MM.1S (cell line): ENCODE measurements around the gene ST6GALNAC6.
A peak's percentile ranks its signal among the peaks of the same experiment; 100 is the strongest.

Experiments
- DNase-seq: peaks from one replicate; pipeline ENCODE4 v3.0.0-alpha.2; 2015
- H2AFZ ChIP-seq: fragments of 300-600 bp; sonication (generic); 2 replicates; pipeline ENCODE4 v1.6.0; 2016; ENCODE audit warnings: antibody characterized with exemption, low read length
- H3F3A ChIP-seq: fragments of 300-600 bp; sonication (generic); 2 replicates; pipeline ENCODE4 v1.6.1; 2016; ENCODE audit warnings: mild to moderate bottlenecking, antibody characterized with exemption, low read length, moderate library complexity, mixed read lengths; ENCODE audit not compliant: insufficient read depth
- H3K27ac ChIP-seq: fragments of 300-600 bp; sonication (generic); 2 replicates; pipeline ENCODE4 v1.5.1; 2016; ENCODE audit warnings: mild to moderate bottlenecking, low read length
- H3K27me3 ChIP-seq: fragments of 300-600 bp; sonication (generic); replicated peaks from 2 replicates; pipeline ENCODE4 v1.6.0; 2016; ENCODE audit warnings: low read length; ENCODE audit not compliant: insufficient read depth
- H3K36me3 ChIP-seq: fragments of 300-600 bp; sonication (generic); replicated peaks from 2 replicates; pipeline ENCODE4 v1.6.1; 2016; ENCODE audit warnings: mild to moderate bottlenecking, low read length, mixed read lengths; ENCODE audit not compliant: insufficient read depth
- H3K4me1 ChIP-seq: fragments of 300-600 bp; sonication (generic); 2 replicates; pipeline ENCODE4 v1.6.1; 2016; ENCODE audit warnings: low read length, mixed read lengths
- H3K4me2 ChIP-seq: fragments of 300-600 bp; sonication (generic); 2 replicates; pipeline ENCODE4 v1.6.0; 2016; ENCODE audit warnings: low read depth, low read length
- H3K4me3 ChIP-seq: fragments of 300-600 bp; sonication (generic); 2 replicates; pipeline ENCODE4 v1.5.1; 2016; ENCODE audit warnings: low read length, mixed read lengths
- H3K79me2 ChIP-seq: fragments of 300-600 bp; sonication (generic); 2 replicates; pipeline ENCODE4 v1.6.1; 2016; ENCODE audit warnings: mixed run types, low read length, mixed read lengths
- H3K9ac ChIP-seq: fragments of 300-600 bp; sonication (generic); 2 replicates; pipeline ENCODE4 v1.6.1; 2016; ENCODE audit warnings: low read length, mixed read lengths
- H3K9me2 ChIP-seq: fragments of 300-600 bp; sonication (generic); replicated peaks from 2 replicates; pipeline ENCODE4 v1.6.1; 2016; ENCODE audit warnings: mild to moderate bottlenecking, low read length, mixed read lengths; ENCODE audit not compliant: insufficient read depth
- H3K9me3 ChIP-seq: fragments of 300-600 bp; sonication (generic); replicated peaks from 2 replicates; pipeline ENCODE4 v1.6.1; 2016; ENCODE audit warnings: mild to moderate bottlenecking, low read length, mixed read lengths; ENCODE audit not compliant: insufficient read depth
- H4K20me1 ChIP-seq: fragments of 300-600 bp; sonication (generic); 2 replicates; pipeline ENCODE4 v1.6.1; 2016; ENCODE audit warnings: mild to moderate bottlenecking, low read length, moderate library complexity, mixed read lengths; ENCODE audit not compliant: insufficient read depth
- CTCF ChIP-seq: fragments of 300-600 bp; sonication (generic); IDR thresholded peaks from 2 replicates; pipeline ENCODE4 v1.5.1; 2016; ENCODE audit warnings: antibody characterized with exemption, low read length, mixed read lengths
- EZH2 ChIP-seq: fragments of 300-600 bp; sonication (generic); optimal IDR thresholded peaks from 2 replicates; pipeline ENCODE3; 2017; ENCODE audit warnings: low read depth, mild to moderate bottlenecking, antibody characterized with exemption, low read length, mixed read lengths
- EZH2phosphoT487 ChIP-seq: fragments of 300-600 bp; sonication (generic); IDR thresholded peaks from 2 replicates; pipeline ENCODE4 v1.6.1; 2018; ENCODE audit warnings: antibody characterized with exemption, low read length

The ST6GALNAC6 gene

GRCh38 chr9:127938298-127938690 is 38.9 kb upstream of the ST6GALNAC6 start:
- no peaks in the 10 kb centered on the region for H3K9me2 ChIP-seq
- peak overlapping the region; percentile 84; the same call in 1 of the 2 replicates for H3K4me3 ChIP-seq
- 0 out of 2 replicates have a peak, but pooled peaks cover 4% of the 10 kb centered on the region for H4K20me1 ChIP-seq
- H3K36me3 ChIP-seq = no peaks in the 10 kb centered on the region
- H3K9ac ChIP-seq = no peak overlapping the region
- H3K4me1 ChIP-seq = peaks cover 8% of the 10 kb centered on the region
- H3K4me2 ChIP-seq = peak overlapping the region; percentile 86
- TF ChIP-seq CTCF = no peak
- no peak for TF ChIP-seq EZH2
- TF ChIP-seq EZH2phosphoT487 = no peak
- no peaks in the 10 kb centered on the region for H3K9me3 ChIP-seq
- H3F3A ChIP-seq = no peaks in the 10 kb centered on the region
- no peak overlapping the region for H2AFZ ChIP-seq
- H3K27me3 ChIP-seq = no peaks in the 10 kb centered on the region
- H3K27ac ChIP-seq = no peak overlapping the region
- no peak for DNase-seq
- peaks cover 35% of the 10 kb centered on the region for H3K79me2 ChIP-seq

- Histone ChIP-seq H3K4me1 (peaks cover 8% of the 10 kb centered on the region), H3K9me2 (no peaks in the 10 kb centered on the region), H3K27ac (peak within 1 kb of the TSS; percentile 24; the same call in 1 of the 2 replicates), H2AFZ (peak within 1 kb of the TSS; percentile 75), H3F3A (no peaks in the 10 kb centered on the region), H3K79me2 (peaks cover 35% of the 10 kb centered on the region), H3K27me3 (no peaks in the 10 kb centered on the region), H4K20me1 (0 out of 2 replicates have a peak, but pooled peaks cover 4% of the 10 kb centered on the region), H3K9me3 (no peaks in the 10 kb centered on the region), H3K4me2 (peak within 1 kb of the TSS; percentile 86), H3K9ac (peak within 1 kb of the TSS; percentile 79), H3K4me3 (peak within 1 kb of the TSS; percentile 84), H3K36me3 (no peaks in the 10 kb centered on the region)
- TF ChIP-seq EZH2phosphoT487 = no peak
- TF ChIP-seq CTCF = no peak
- DNase-seq = peak; percentile 94
Observed at GRCh38 chr9:127937388-127938297, 38.2 kb upstream of the ST6GALNAC6 start, which contains the start of gene DPM2. DPM2 (minus strand) TSS chr9:127937854; CDS start chr9:127937820, 34 bp downstream.

GRCh38 chr9:127937056-127937387 is 37.6 kb upstream of the ST6GALNAC6 start:
- Histone ChIP-seq H3K4me1 (peaks cover 8% of the 10 kb centered on the region), H3K4me2 (peak overlapping the region; percentile 80), H3K36me3 (no peaks in the 10 kb centered on the region), H3K27me3 (no peaks in the 10 kb centered on the region), H4K20me1 (0 out of 2 replicates have a peak, but pooled peaks cover 4% of the 10 kb centered on the region), H3K9ac (peak overlapping the region; percentile 79), H3K27ac (peak overlapping the region; percentile 24; the same call in 1 of the 2 replicates), H3K4me3 (peak overlapping the region; percentile 84), H3F3A (no peaks in the 10 kb centered on the region), H3K9me2 (no peaks in the 10 kb centered on the region), H3K9me3 (no peaks in the 10 kb centered on the region), H3K79me2 (peaks cover 35% of the 10 kb centered on the region), H2AFZ (no peak overlapping the region)
- DNase-seq = no peak
- TF ChIP-seq EZH2 = no peak
- TF ChIP-seq EZH2phosphoT487 = no peak
- no peak for TF ChIP-seq CTCF
